AG09319 (cell line): ENCODE data around the gene PDE12.

Experiments
- DNase-seq: peaks from one replicate; pipeline ENCODE4 v3.0.0-alpha.2; 2010; ENCODE audit warnings: low read depth; ENCODE audit errors: extremely low read depth
- TF ChIP-seq, protein P1 (sequence below): IDR thresholded peaks from 2 replicates; pipeline ENCODE4 v1.5.1; 2011; ENCODE audit warnings: low read depth, mild to moderate bottlenecking, inconsistent platforms, low read length, moderate library complexity

Gene PDE12

GRCh38 chr3:57587905-57588304, 31.8 kb downstream of the PDE12 start:
- TF ChIP-seq, protein P1, sequence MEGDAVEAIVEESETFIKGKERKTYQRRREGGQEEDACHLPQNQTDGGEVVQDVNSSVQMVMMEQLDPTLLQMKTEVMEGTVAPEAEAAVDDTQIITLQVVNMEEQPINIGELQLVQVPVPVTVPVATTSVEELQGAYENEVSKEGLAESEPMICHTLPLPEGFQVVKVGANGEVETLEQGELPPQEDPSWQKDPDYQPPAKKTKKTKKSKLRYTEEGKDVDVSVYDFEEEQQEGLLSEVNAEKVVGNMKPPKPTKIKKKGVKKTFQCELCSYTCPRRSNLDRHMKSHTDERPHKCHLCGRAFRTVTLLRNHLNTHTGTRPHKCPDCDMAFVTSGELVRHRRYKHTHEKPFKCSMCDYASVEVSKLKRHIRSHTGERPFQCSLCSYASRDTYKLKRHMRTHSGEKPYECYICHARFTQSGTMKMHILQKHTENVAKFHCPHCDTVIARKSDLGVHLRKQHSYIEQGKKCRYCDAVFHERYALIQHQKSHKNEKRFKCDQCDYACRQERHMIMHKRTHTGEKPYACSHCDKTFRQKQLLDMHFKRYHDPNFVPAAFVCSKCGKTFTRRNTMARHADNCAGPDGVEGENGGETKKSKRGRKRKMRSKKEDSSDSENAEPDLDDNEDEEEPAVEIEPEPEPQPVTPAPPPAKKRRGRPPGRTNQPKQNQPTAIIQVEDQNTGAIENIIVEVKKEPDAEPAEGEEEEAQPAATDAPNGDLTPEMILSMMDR, result no peak
- DNase-seq, result no peak

DNA sequence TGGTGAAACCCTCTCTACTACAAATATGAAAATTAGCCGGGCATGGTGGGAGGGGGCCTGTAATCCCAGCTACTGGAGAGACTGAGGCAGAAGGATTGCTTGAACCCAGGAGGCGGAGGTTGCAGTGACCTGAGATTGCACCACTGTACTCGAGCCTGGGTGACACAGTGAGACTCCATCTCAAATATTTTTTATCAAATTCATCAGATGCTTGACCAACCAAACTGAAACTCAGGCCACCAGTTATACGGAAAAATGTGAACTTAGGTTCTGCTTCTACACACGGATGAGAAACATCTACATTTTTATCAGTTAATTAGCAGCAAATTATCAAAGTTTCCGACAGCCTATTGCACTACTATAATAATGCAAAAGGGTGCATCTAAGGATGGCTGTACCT, 36.2 kb downstream of the PDE12 start:
- TF ChIP-seq, protein P1, result no peak
- DNase-seq, result no peak

GRCh38 chr3:57594144-57594543, 38.1 kb downstream of the PDE12 start:
- no peak for DNase-seq
- TF ChIP-seq, protein P1, result no peak

DNA sequence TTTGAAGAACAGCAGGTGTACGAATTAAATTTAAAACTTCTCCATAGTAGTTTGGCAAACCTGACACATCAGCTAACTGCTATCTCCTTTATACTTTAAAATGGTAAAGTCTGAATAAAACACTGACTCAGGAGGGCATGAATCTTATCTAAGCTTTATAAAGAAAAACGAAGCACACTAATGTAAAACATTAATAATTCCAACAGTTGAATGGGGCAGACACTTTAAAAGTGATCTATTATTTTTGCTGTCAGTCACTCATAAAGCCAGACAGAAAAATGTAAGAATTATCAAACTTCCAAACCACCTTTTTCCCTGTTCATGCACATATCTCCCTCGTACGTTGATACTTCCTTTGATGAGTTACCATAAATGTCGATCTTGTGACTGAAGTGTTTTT, 38.5 kb downstream of the PDE12 start:
- TF ChIP-seq, protein P1, result no peak
- no peak for DNase-seq

DNA sequence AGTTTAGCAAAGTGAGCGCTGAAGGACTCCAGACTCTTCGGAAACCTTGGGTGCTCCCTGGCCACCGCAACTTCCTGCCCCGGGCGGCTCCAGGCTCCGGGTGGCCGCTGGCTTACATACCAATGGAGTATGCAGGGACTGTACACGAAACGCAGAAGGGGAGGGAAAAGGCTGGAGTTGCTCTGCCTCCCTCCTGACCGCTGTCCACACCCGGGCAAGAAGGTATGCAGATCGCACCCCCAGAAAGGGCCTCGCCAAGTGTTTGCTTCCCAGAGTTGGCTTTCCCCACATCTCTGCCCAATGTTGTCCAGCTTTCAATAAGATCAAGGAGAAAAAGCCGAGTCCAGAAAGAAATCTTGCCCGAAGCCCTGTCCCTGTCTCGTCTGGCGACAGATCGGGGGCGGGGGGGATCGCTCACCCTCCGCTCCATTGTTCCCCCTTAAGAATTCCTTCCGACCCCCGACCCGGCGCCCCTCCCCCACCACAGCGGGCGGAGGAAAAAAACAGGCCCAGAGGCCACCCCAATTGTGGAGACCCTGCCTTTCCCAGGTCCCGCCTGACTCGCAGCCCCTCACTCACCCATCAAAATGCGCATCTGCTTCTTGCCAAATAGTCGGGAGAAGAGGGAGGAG, 40.5 kb downstream of the PDE12 start:
- TF ChIP-seq, protein P1, result no peak
- DNase-seq, result peak; percentile 87

GRCh38 chr3:57597127-57597923, 41.3 kb downstream of the PDE12 start, which contains the start of gene ARF4:
ARF4 (minus strand) TSS chr3:57597344; CDS start chr3:57597140, 204 bp downstream.
- TF ChIP-seq, protein P1, result peak; percentile 27
- peak; percentile 99 for DNase-seq

DNA sequence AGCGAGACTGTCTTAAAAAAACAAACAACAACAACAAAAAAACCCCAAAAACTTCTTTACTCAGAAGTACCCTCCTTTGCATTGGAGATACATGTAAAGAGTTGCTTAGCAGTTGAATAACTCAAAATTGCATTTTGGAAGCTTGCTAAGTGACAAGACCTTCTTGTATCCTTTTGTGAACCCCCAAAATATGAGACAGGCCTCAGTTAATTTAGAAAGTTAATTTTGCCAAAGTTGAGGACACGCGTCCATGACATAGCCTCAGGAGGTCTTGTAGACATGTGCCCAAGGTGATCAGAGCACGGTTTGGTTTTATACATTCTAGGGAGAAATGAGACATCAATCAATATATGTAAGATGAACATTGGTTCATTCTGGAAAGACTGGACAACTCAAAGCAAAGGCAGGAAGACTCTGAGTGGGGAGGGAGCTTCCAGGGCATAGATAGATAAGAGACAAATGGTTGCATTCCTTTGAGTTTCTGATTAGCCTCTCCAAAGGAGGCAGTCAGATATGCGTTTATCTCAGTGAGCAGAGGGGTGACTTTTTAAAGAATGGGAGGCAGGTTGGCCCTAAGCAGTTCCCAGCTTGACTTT, 42.8 kb downstream of the PDE12 start:
- no peak for DNase-seq
- TF ChIP-seq, protein P1, result no peak
